Activated CD8-positive, alpha-beta memory T cell treated with anti-CD3 and anti-CD28 coated beads, Interleukin-2, amount 50 U/mL, for 1 hour (primary cell): Measurements from ENCODE around the gene IL24.

Experiments used
- DNase-seq: peaks from one replicate; pipeline ENCODE4 v3.0.0-alpha.2; 2020; ENCODE audit errors: extremely low read depth

IL24 gene

DNA sequence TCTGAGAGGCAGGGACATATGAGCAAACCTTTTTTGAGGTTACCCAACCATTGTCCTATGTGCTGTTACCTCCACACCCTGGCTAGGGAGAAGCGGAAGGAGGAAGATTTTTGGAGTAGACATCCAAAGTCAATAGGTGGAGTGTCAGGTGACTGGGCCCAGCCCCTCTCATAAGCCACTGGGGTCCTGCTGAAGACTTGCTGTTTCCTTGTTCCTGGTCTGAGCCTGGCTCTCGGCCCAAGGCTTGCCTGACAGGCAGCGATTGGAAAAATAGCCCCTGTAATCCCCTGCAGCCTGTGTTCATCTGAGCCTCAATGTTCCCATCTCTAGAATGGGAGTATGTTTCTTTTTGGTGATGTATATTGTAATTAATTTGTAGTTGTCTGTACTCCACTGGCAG is 55.9 kb downstream of the IL24 start:
- no peak for DNase-seq

DNA sequence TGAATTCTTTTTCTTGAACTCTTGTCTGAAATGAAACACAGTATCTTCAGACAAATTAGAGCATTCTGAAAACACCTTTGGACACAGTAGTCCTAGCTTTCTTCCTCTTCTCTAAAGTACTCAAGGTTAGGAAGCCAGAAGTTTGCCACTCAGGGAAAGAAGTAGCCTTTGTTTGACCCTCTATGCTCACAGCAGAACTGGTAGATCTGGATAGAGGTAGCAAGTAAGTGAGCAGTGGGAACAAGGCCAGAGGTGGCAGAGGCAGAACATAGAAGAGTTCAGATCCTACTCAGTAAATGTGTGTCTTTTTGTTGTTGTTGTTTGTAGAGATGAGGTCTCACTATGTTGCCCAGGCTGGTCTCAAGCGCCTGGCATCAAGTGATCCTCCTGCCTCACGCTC is 56.4 kb downstream of the IL24 start:
- DNase-seq, result no peak
